Astrocyte of the spinal cord (primary cell): Measurements from ENCODE around the gene AKAP17A.
"Not testable (repeated sequence)": the region's sequence is repeated elsewhere in the genome, so short reads cannot be mapped to it uniquely, and the experiment has no call there.

Experiments
- DNase-seq: peaks from one replicate; pipeline ENCODE4 v3.0.0; 2011; ENCODE audit warnings: low read depth, low spot score
- H3K4me3 ChIP-seq: 2 replicates; pipeline ENCODE4 v1.5.1; 2011; ENCODE audit warnings: low read depth, mild to moderate bottlenecking, low read length, moderate library complexity
- CTCF ChIP-seq: IDR thresholded peaks from 2 replicates; pipeline ENCODE4 v1.5.1; 2012; ENCODE audit warnings: low read depth, mild to moderate bottlenecking, low read length, inconsistent platforms
- in situ Hi-C: cut with HindIII; loops from 2 replicates; pipeline ENCODE4 v1.10.0; 2017; ENCODE audit warnings: low sequenced_read_pairs

AKAP17A gene

GRCh38 chrX:1609762-1610161 is 18.4 kb downstream of the AKAP17A start:
- TF ChIP-seq CTCF: no peak
- DNase-seq: no peak
- H3K4me3 ChIP-seq: no peak overlapping the region
- in situ Hi-C loops: no loop called here

- TF ChIP-seq CTCF: no peak
- DNase-seq: no peak
- H3K4me3 ChIP-seq: no peak overlapping the region
- in situ Hi-C loops: no loop called here
Measured at GRCh38 chrX:1610166-1610565, 18.8 kb downstream of the AKAP17A start.

- H3K4me3 ChIP-seq: no peak overlapping the region
- TF ChIP-seq CTCF: no peak
- in situ Hi-C loops: no loop called here
- no peak for DNase-seq
Measured at GRCh38 chrX:1610736-1611135, 19.3 kb downstream of the AKAP17A start.

- no peak for DNase-seq
- no peak for TF ChIP-seq CTCF
- no peak overlapping the region for H3K4me3 ChIP-seq
- in situ Hi-C loops: no loop called here
Measured at GRCh38 chrX:1612641-1613286, 21.4 kb downstream of the AKAP17A start.

GRCh38 chrX:1614927-1615326 is 23.5 kb downstream of the AKAP17A start, which contains the start of gene ASMT:
TSS of gene ASMT (plus strand) at chrX:1615059. CDS start at chrX:1615200, 141 bp downstream.
- TF ChIP-seq CTCF: no peak
- DNase-seq: no peak
- in situ Hi-C loops: no loop called here
- no peak within 1 kb of the TSS for H3K4me3 ChIP-seq

- DNase-seq: no peak
- no peak overlapping the region for H3K4me3 ChIP-seq
- TF ChIP-seq CTCF: no peak
- in situ Hi-C loops: no loop called here
Measured at GRCh38 chrX:1618689-1619088, 27.3 kb downstream of the AKAP17A start.

GRCh38 chrX:1623691-1624090 is 32.3 kb downstream of the AKAP17A start:
- no peak for TF ChIP-seq CTCF
- in situ Hi-C loops: no loop called here
- DNase-seq: no peak
- H3K4me3 ChIP-seq: no peak overlapping the region

GRCh38 chrX:1624158-1624860 is 32.9 kb downstream of the AKAP17A start:
- DNase-seq, H3K4me3 ChIP-seq, in situ Hi-C loops: not testable (repeated sequence)

GRCh38 chrX:1624861-1625215 is 33.4 kb downstream of the AKAP17A start:
- DNase-seq, in situ Hi-C loops, H3K4me3 ChIP-seq: not testable (repeated sequence)
